ENCODE data around the gene ELF4. TPM values are rescaled to one million over a fixed set of nuclear protein-coding genes. Genes with fewer than 3 reads are reported as not detected.
A peak's percentile ranks its signal among the peaks of the same experiment; 100 is the strongest.

The ELF4 gene
- total and polyA plus RNA-seq, 2 experiments from 2014 or later, result 0.50 to 1.8 TPM

DNA sequence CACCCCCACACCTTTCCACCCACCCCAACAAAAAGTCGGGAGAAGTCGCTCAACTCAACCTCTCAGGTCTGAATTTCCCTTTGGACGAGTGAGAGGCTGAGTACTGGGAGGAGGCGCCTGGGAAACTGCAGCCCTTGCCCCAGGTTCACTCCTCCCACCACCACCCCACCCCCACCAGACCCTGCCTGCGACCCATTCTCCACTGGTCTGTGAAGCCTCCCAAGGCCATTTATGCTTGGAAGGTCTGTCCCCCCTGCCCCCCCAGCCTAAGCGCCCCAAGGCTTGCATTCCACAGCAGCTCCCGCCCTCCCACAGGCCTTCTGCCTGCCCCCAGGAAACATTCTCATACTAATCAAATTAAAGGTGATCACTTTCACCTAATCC, 27.2 kb downstream of the ELF4 start:
- Histone ChIP-seq H3K4me3 (no peak overlapping the region), H2AFZ (no peak overlapping the region), H3K4me2 (no peak overlapping the region), H3K9me2 (ENCODE audit: insufficient read depth) (no peaks in the 10 kb centered on the region), H3K4me1 (ENCODE audit: insufficient read depth) (peaks cover 3% of the 10 kb centered on the region; the same call in 1 of the 2 replicates), H4K20me1 (replicated peaks; ENCODE audit: insufficient read depth) (no peaks in the 10 kb centered on the region), H3K36me3 (ENCODE audit: insufficient read depth) (no peaks in the 10 kb centered on the region), H3F3A (replicated peaks; ENCODE audit: low read depth) (no peaks in the 10 kb centered on the region), H3K79me2 (replicated peaks; ENCODE audit: insufficient read depth) (no peaks in the 10 kb centered on the region), H3K27ac (ENCODE audit: low read depth) (no peak overlapping the region), H3K27me3 (ENCODE audit: insufficient read depth) (no peaks in the 10 kb centered on the region)
- Mint-ChIP-seq H3K9me3 (no peaks in the 10 kb centered on the region), H3K27me3 (ENCODE audit: insufficient read depth, low read depth, poor library complexity) (peaks cover 8% of the 10 kb centered on the region), H3K4me1 (peaks cover 28% of the 10 kb centered on the region), H3K4me3 (no peak overlapping the region), H3K36me3 (ENCODE audit: low read depth) (no peaks in the 10 kb centered on the region), H3K27ac (no peak overlapping the region)
- ATAC-seq, result peak; percentile 73
- no peak for TF ChIP-seq POLR2AphosphoS5 (IDR thresholded peaks at IDR 0.05; ENCODE audit: low read depth)
- no peak for TF ChIP-seq ZNF114 (CRISPR knock-in tag; IDR thresholded peaks at IDR 0.05)
- TF ChIP-seq, protein P1, sequence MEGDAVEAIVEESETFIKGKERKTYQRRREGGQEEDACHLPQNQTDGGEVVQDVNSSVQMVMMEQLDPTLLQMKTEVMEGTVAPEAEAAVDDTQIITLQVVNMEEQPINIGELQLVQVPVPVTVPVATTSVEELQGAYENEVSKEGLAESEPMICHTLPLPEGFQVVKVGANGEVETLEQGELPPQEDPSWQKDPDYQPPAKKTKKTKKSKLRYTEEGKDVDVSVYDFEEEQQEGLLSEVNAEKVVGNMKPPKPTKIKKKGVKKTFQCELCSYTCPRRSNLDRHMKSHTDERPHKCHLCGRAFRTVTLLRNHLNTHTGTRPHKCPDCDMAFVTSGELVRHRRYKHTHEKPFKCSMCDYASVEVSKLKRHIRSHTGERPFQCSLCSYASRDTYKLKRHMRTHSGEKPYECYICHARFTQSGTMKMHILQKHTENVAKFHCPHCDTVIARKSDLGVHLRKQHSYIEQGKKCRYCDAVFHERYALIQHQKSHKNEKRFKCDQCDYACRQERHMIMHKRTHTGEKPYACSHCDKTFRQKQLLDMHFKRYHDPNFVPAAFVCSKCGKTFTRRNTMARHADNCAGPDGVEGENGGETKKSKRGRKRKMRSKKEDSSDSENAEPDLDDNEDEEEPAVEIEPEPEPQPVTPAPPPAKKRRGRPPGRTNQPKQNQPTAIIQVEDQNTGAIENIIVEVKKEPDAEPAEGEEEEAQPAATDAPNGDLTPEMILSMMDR (conservative IDR thresholded peaks at IDR 0.05; ENCODE audit: low read depth in 2 of 2), result no peak
- TF ChIP-seq EZH2phosphoT487 (IDR thresholded peaks at IDR 0.05; ENCODE audit: unreplicated experiment), result no peak
- TF ChIP-seq, protein P2, sequence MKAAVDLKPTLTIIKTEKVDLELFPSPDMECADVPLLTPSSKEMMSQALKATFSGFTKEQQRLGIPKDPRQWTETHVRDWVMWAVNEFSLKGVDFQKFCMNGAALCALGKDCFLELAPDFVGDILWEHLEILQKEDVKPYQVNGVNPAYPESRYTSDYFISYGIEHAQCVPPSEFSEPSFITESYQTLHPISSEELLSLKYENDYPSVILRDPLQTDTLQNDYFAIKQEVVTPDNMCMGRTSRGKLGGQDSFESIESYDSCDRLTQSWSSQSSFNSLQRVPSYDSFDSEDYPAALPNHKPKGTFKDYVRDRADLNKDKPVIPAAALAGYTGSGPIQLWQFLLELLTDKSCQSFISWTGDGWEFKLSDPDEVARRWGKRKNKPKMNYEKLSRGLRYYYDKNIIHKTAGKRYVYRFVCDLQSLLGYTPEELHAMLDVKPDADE (IDR thresholded peaks at IDR 0.05), result no peak
- no peak for TF ChIP-seq JUNB (IDR thresholded peaks at IDR 0.05; ENCODE audit: unreplicated experiment)
- TF ChIP-seq, protein P3, sequence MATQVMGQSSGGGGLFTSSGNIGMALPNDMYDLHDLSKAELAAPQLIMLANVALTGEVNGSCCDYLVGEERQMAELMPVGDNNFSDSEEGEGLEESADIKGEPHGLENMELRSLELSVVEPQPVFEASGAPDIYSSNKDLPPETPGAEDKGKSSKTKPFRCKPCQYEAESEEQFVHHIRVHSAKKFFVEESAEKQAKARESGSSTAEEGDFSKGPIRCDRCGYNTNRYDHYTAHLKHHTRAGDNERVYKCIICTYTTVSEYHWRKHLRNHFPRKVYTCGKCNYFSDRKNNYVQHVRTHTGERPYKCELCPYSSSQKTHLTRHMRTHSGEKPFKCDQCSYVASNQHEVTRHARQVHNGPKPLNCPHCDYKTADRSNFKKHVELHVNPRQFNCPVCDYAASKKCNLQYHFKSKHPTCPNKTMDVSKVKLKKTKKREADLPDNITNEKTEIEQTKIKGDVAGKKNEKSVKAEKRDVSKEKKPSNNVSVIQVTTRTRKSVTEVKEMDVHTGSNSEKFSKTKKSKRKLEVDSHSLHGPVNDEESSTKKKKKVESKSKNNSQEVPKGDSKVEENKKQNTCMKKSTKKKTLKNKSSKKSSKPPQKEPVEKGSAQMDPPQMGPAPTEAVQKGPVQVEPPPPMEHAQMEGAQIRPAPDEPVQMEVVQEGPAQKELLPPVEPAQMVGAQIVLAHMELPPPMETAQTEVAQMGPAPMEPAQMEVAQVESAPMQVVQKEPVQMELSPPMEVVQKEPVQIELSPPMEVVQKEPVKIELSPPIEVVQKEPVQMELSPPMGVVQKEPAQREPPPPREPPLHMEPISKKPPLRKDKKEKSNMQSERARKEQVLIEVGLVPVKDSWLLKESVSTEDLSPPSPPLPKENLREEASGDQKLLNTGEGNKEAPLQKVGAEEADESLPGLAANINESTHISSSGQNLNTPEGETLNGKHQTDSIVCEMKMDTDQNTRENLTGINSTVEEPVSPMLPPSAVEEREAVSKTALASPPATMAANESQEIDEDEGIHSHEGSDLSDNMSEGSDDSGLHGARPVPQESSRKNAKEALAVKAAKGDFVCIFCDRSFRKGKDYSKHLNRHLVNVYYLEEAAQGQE (IDR thresholded peaks at IDR 0.05; ENCODE audit: unreplicated experiment), result no peak
- no peak for TF ChIP-seq EZH2 (IDR thresholded peaks at IDR 0.05; ENCODE audit: low read depth, unreplicated experiment)
- DNase-seq (ENCODE audit: low spot score), result peak; percentile 34
